ENCODE results near the gene DPPA5.

- TF ChIP-seq CTCF (IDR thresholded peaks at IDR 0.05) = no peak
- TF ChIP-seq ZFX (IDR thresholded peaks at IDR 0.05; ENCODE audit: borderline replicate concordance) = no peak
Measured at GRCh38 chr6:73329201-73329600, 24.9 kb downstream of the DPPA5 start.
